Measurements from ENCODE around the gene CLEC16A.
A peak's percentile ranks its signal among the peaks of the same experiment; 100 is the strongest.

Gene CLEC16A

GRCh38 chr16:11063448-11064201 lies 119.3 kb downstream of the CLEC16A start:
- intact Hi-C loops (cut with DNase I), result no loop called here
- no peak for DNase-seq

DNA sequence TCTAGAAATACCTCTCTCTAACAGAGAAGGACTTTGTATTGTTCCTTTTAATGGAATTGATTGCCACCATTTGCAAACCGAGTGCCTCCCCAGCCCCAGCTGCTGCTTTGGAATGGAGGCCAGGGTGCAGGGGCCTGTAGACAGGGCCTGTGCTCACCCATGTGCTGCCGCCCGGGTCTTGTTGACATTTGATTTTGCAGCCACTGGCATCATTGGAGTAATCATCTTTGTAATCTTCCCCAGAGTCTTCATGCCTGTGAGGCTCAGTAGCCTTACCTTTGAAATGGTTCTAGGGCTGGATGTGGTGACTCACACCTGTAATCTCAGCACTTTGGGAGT lies 119.8 kb downstream of the CLEC16A start:
- no peak for DNase-seq
- intact Hi-C loops (cut with DNase I), result no loop called here

DNA sequence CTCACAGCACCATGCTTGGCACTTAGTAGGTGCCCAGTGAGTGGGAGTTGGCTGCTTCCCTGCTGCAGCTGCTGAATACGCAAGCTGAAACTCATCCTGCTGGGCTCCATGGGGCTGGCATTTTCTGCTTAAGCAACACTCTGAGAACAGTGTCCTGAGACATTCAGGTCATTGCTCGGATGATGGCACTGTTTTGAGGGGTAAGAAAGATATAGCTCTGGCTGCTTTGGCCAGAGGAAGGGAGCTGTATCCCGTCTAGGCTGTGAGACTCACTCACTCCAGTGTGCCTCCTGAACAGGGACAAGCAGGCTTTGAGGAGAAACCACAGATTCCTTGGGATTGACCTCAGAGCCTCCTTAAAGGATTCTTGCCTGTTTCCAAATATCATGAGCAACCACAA lies 120.5 kb downstream of the CLEC16A start:
- intact Hi-C loops (cut with DNase I), result no loop called here
- DNase-seq, result no peak

GRCh38 chr16:11066261-11066870 lies 122.0 kb downstream of the CLEC16A start:
- intact Hi-C loops (cut with DNase I), result no loop called here
- DNase-seq, result no peak

DNA sequence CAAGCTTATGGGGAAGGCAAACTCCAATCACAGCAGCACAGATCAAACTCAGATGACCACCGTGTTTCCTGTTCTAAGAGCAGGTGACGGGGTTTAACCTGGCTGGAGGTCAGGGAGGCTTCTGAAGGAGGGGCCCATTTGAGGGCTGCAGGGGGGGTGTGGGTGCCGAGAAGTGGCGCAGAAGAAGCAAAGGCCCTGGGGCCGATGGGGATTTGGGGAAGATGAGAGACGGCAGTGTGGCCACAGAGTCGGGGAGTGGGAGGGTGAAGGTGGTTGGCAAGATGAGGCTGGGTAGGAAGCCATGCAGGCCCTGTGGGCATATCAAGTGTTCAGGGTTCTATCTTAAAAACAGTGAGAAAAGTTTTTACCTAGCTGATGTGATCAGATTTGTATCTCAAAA lies 122.9 kb downstream of the CLEC16A start:
- intact Hi-C loops (cut with DNase I), result no loop called here
- DNase-seq, result no peak

DNA sequence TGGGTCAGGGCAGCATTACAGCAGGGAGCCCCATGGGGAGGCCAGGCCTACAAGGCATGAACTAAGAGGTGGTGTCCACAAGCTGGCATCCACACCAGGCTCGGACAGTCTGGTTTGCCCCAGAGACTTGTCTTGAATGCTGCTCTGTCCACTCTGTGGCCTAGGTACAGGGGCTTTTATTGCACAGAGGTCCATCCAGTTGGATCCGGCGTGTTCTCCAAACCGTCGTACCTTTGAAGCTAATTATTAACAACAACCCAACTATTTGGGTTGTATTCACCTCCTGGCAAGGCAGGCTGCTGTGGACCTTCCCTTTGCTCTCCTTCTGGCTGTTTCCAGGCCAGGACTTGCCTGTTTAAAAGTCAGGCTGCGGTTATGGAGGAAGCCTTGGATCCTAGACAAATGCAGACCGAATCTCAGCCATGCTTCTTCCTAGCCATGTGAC lies 123.4 kb downstream of the CLEC16A start:
- no peak for DNase-seq
- intact Hi-C loops (cut with DNase I), result no loop called here

DNA sequence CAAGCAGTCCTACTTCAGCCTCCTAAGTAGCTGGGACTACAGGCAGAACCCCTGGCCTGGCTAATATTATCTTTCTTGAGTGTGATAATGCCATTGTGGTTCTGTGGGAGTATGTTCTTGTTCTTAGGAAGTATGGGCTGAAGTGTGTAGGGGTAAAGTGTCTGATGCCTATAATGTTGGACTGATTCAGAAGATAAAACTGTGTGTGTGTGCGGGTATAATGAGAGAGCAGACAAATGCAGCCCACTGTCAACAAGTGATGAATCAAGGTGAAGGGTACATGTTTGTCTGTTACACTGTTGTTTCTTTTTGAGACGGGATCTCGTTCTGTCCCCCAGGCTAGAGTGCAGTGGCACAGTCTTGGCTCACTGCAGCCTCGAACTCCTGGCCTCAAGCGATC lies 127.5 kb downstream of the CLEC16A start:
- no peak for DNase-seq
- intact Hi-C loops (cut with DNase I), result no loop called here

DNA sequence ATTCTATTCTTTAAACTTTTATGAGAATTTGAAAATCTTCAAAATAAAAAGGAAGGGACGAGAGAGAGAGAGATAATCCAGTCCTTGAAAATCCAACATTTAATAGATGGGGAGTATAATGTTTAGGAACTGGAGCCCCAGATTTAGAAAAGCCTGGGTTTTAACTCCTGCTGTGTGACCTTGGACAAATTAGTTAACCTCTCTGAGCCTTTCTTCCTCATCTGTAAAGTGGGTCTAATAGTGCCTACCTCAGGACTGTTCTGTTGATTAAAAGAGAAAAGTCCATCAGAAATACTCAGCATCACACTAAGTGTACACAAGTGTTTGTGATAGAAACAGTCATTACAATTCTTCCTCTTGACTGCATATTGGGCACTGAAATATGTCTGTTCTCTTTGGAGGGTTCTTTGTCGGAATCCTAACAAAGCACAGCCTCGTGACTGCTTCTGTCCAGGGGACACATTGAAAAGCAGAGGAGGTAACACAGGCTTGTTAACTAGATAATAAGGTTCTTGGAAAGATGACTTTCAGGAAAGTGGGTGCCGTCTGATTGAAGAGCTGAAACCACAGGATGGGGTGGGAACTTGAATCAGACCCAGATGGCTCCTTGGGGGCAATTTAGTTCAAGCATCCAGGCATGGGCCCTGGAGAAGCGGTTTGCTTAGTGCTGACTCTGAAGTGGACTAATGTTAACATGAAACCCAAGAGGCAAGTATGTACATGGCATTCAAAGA lies 128.2 kb downstream of the CLEC16A start:
- DNase-seq, result no peak
- intact Hi-C loops (cut with DNase I), result no loop called here

DNA sequence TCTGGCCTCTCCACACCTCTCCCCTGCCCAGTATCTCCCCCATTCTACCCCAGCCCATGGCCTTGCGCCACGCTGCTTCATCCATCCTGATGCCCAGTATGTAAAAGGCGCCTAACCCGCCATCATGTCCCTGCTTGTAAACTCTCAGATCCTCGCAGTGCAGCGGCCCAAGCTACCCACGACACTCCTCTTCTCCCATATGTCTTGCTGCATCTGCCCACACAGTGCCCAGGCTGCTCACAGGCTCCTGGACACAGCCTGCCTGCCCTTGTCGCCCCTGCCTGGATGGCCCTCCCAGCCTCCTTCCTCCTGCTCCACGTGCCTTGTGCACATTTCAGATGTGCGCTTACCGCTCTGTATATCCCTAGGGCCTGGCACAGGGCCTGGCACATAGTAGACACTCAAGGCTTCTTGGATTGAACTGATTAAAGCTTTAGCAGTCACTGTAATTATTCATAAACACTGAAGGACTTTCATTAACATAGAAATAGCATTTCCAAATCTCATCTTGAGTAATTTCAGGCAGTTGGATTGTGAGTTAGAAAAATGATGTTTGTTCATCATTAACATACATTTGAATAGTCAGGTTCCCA lies 129.1 kb downstream of the CLEC16A start:
- DNase-seq, result no peak
- intact Hi-C loops (cut with DNase I), result no loop called here

DNA sequence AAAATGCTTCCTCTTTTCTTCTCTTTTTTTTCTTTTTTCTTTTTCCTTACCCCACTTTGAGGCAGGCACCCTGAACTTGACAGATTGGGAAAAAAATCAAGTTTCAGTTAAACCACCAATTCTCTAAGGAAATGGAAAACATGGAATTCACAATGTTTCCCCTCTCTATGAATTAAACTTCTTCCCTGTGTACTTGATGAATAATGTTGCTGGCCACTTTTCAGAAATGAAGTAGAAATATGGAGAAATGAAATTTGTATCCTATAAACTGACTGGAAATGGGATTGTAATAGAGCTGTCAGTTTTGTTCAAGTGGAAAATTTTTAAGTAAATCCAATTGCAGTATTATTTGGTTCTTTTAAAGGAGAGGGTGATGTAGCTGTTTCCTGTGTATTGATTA lies 129.8 kb downstream of the CLEC16A start:
- DNase-seq, result no peak
- intact Hi-C loops (cut with DNase I), result no loop called here

DNA sequence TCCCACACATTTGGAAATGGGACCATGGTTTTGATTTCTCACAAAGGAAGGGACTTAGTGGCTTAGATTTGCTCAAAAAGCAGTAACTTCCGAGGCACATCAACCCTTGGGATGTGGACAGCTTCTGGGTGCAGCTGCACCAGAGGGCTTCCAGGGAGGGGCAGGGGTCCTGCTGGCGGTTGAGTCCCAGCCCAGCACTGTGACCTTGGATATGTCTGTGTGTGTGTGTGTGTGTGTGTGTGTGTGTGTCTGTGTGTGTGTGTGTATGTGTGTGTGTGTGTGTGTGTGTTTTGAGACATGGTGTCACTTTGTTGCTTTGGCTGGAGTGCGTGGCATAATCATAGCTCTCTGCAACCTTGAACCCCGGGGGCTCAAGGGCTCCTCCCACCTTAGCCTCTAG lies 130.8 kb downstream of the CLEC16A start:
- no peak for DNase-seq
- intact Hi-C loops (cut with DNase I), result no loop called here

- intact Hi-C loops (cut with DNase I), result no loop called here
- peak in 38 of 42 donors; percentile 8 to 81 (median 50) for DNase-seq
Measured at GRCh38 chr16:11076259-11077018, 132.1 kb downstream of the CLEC16A start.

DNA sequence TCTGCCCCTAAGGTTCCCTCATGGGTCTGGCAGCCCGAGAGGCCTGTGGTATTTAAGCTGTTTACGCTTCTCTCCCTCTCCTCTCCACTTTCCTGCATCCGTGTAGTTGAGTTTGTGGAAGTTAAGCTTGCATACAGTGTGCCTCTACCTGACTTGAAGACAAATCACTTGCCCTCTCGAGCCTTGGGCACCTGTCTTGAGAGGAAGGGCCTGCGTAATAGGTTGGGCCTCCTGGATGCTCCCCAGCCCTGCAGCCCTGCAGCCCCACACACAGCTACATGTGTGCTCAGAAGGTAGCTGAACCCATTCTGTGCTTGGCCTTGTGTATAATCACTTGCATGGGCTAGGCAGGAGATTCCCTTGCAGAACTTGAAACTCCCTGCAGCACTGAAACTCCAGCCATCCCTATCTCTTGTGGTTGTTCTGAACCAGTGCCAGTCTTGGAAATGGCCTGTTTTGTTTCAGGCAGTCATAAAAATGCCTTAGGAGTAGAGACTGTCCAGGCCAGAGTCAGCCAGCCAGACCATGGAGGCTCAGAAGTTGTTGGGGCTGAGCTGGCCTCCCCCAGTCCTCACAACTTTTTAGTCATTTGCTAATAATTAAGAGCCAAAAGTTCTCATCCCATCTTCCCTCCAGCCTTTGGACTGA lies 134.6 kb downstream of the CLEC16A start:
- intact Hi-C loops (cut with DNase I), result no loop called here
- DNase-seq, result no peak

DNA sequence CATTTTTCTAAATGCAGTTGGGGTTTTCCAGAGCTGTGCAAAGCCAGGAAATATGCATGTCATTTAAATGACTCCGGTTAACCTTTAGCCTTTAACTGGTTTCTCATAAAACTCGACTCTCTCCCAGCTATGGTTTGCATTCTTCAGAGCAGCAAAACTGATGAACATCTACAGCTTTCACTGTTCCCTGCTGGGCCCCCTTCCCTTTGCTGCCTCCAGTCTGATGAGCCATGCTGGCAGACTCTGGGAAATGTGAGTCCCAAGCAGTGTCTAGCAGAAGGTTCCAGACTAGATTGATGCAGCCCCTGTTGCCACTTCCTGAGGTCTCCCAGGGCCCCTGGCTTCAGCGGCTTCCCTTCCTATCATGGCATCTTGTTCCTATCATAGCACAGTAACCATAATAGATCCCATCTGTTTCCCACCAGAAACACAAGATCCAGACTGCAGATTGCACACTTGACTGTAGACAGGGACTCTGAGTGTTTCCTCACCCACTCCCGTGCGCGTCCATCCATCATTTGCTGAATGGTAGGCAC lies 135.4 kb downstream of the CLEC16A start:
- intact Hi-C loops (cut with DNase I), result no loop called here
- no peak for DNase-seq

- DNase-seq, result no peak
- intact Hi-C loops (cut with DNase I), result no loop called here
Measured at GRCh38 chr16:11080327-11080967, 136.1 kb downstream of the CLEC16A start.

DNA sequence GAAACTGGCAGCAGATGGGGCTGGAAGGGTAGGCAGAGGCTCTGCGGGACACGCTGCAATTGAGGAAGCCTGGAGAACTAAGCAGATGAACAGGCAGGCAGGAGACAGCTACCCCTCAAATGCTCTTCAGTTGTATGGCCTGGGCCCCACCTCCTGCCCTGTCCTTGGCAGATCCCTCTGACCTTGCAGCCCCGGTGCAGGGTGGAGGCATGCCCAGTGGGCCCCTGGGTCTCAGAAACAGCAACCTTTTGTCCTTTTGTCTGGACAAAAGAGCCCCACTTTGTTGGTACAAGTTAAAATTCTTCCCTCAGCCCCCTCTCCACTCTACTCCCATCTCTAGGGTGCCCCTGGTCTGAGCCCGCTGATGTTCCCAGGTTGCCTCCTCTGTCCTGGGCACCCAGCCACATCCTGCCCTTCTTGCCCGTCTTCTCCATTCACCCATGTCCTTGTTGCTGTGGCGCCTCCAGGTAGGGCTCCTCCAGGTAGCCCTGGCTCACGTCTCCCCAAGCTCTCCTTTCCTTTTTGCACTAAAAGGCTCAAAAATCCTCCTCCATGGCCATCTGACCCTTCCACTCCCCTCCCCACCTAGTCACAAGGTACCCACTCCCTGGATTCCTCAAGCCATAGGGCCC lies 136.8 kb downstream of the CLEC16A start:
- no peak for DNase-seq
- intact Hi-C loops (cut with DNase I), result no loop called here

- intact Hi-C loops (cut with DNase I), result no loop called here
- no peak for DNase-seq
Measured at GRCh38 chr16:11082108-11082859, 137.9 kb downstream of the CLEC16A start.

Data from head of caudate nucleus (tissue), 42 donors.